ENCODE measurements around the gene DUSP28. TPM values are rescaled to one million over a fixed set of nuclear protein-coding genes. Genes with fewer than 3 reads are reported as not detected.

The DUSP28 gene
- total RNA-seq, 4 donors from 2014 or later, result 5.5 to 8.1 (median 7.4) TPM

DNA sequence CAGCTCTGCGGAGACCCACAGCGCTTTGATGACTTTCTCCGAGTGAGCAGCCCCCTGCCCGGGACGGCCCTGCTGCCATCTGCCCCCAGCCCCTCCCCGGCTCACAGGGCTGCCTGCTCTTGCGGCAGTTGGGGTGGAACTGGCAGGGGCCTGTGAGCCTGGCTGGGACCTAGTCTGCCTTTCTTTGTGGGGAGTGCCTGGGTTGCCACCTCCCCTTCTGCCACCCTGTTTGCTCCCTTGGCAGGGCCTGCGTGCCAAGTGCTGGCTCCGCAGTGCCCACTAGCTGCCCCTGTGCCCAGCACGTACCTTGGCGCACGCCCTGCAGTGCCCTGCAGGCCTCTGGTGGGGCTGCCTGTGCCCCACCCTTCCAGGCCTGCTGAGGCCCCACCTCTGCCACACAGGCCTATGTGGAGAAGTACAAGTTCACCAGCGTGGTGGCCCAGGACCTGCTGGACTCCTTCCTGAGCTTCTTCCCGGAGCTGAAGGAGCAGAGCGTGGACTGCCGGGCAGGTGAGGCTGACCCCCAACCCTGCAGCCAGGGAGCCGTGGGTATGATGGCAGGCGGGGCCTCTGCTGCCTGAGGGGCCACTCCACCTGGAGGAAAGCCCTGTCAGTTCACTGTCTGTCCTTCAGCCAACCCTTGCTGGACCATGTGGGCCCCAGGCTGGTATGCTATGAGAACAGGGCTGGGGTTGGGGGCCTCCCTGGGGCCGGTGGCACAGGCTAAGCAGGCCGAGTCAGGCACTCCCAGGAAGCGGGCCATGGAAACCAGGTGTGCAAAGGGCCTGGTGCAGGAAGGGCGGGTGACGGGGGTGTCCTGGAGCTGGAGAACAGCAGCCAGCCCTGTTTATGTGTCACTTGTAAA lies 15.2 kb downstream of the DUSP28 start:
- DNase-seq (ENCODE audit: low spot score in 2 of 2), result no peak
- 41 to 69% methylated on average over 16 to 22 of the region's 23 CpGs for WGBS, 2 donors
- H3K4me3 ChIP-seq (ENCODE audit: low read depth, poor library complexity, severe bottlenecking), result no peak overlapping the region
- intact Hi-C loops (cut with DNase I; ENCODE audit: low total_unique reads), result no loop called here
- TF ChIP-seq, protein P1, sequence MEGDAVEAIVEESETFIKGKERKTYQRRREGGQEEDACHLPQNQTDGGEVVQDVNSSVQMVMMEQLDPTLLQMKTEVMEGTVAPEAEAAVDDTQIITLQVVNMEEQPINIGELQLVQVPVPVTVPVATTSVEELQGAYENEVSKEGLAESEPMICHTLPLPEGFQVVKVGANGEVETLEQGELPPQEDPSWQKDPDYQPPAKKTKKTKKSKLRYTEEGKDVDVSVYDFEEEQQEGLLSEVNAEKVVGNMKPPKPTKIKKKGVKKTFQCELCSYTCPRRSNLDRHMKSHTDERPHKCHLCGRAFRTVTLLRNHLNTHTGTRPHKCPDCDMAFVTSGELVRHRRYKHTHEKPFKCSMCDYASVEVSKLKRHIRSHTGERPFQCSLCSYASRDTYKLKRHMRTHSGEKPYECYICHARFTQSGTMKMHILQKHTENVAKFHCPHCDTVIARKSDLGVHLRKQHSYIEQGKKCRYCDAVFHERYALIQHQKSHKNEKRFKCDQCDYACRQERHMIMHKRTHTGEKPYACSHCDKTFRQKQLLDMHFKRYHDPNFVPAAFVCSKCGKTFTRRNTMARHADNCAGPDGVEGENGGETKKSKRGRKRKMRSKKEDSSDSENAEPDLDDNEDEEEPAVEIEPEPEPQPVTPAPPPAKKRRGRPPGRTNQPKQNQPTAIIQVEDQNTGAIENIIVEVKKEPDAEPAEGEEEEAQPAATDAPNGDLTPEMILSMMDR (IDR thresholded peaks at IDR 0.05), result no peak
- no peak for TF ChIP-seq POLR2A (IDR thresholded peaks at IDR 0.05)

DNA sequence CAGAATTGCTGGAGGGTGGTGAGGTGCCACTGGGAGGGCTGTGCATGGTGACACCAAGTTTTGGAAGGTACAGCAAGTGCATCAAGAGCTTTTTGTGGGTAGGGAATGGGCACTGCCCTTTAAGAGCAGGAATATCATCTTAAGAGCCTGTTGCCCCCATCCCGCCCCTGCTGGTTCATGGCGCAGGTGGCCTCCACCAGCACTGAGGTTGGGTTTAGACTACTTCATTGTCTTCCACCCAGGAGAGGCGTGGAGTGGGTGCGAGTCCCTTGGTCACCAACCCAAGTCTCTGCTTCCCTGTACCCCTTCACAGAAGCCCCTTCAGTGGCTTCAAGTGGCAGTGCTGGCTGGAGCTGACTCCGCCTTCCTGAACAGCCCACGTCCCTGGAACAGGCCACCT lies 15.9 kb downstream of the DUSP28 start:
- no peak for DNase-seq (ENCODE audit: low spot score in 2 of 2)
- no peak for TF ChIP-seq POLR2A (IDR thresholded peaks at IDR 0.05)
- TF ChIP-seq, protein P1 (IDR thresholded peaks at IDR 0.05), result no peak
- WGBS, 2 donors, result 74 to 84% methylated on average over 5 to 6 of the region's 6 CpGs
- intact Hi-C loops (cut with DNase I; ENCODE audit: low total_unique reads), result no loop called here
- no peak overlapping the region for H3K4me3 ChIP-seq (ENCODE audit: low read depth, poor library complexity, severe bottlenecking)

DNA sequence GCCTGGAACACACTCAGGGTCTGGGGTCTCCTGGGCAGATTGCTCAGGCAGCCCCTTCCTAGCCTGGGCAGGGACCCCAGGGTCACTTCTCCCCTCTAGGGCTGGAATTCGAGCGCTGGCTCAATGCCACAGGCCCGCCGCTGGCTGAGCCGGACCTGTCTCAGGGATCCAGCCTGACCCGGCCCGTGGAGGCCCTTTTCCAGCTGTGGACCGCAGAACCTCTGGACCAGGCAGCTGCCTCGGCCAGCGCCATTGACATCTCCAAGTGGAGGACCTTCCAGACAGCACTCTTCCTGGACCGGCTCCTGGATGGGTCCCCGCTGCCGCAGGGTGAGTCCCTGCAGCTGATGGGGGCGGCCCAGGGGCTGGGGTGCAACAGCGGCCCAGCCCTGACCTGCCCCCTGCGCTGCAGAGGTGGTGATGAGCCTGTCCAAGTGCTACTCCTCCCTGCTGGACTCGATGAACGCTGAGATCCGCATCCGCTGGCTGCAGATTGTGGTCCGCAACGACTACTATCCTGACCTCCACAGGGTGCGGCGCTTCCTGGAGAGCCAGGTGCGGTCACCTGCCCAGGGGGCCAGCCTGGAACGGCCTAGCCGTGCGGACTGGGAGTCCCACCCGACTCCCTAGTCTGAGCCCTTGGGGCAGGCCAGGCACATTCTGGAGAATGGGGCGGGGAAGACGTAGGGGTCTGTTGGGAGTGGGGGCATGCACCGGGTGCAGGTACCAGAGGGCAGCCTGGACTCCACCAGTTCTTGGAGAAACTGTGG lies 16.5 kb downstream of the DUSP28 start:
- no peak for DNase-seq (ENCODE audit: low spot score in 2 of 2)
- intact Hi-C loops (cut with DNase I; ENCODE audit: low total_unique reads), result no loop called here
- WGBS, 2 donors, result 94 to 95% methylated on average over 26 to 32 of the region's 32 CpGs
- TF ChIP-seq POLR2A (IDR thresholded peaks at IDR 0.05), result no peak
- TF ChIP-seq, protein P1 (IDR thresholded peaks at IDR 0.05), result no peak
- H3K4me3 ChIP-seq (ENCODE audit: low read depth, poor library complexity, severe bottlenecking), result no peak overlapping the region

DNA sequence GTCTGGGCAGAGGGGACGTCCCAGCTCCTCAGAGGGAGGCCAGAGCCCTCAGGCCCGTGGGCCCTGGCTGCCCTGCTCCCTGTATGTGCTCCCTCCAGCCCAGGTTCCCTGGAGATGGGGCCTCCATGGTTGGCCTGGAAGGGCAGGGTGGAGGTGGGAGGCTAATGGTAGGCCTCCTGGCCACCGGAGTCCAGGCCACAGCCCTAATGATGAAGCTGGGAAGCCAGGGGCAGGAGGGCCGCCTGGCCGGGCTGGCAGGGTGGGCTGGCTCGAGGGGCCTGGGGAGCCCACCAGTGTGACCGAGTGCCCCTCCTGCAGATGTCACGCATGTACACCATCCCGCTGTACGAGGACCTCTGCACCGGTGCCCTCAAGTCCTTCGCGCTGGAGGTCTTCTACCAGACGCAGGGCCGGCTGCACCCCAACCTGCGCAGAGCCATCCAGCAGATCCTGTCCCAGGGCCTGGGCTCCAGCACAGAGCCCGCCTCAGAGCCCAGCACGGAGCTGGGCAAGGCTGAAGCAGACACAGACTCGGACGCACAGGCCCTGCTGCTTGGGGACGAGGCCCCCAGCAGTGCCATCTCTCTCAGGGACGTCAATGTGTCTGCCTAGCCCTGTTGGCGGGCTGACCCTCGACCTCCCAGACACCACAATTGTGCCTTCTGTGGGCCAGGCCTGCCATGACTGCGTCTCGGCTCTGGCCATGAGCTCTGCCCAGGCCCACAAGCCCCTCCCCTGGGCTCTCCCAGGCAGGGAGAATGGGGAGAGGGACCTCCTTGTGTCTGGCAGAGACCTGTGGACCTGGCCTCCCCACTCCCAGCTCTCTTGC lies 17.3 kb downstream of the DUSP28 start:
- no peak for DNase-seq (ENCODE audit: low spot score in 2 of 2)
- intact Hi-C loops (cut with DNase I; ENCODE audit: low total_unique reads), result no loop called here
- WGBS, 2 donors, result 72 to 84% methylated on average over 12 to 22 of the region's 26 CpGs
- no peak overlapping the region for H3K4me3 ChIP-seq (ENCODE audit: low read depth, poor library complexity, severe bottlenecking)
- no peak for TF ChIP-seq POLR2A (IDR thresholded peaks at IDR 0.05)
- TF ChIP-seq, protein P1 (IDR thresholded peaks at IDR 0.05), result no peak

DNA sequence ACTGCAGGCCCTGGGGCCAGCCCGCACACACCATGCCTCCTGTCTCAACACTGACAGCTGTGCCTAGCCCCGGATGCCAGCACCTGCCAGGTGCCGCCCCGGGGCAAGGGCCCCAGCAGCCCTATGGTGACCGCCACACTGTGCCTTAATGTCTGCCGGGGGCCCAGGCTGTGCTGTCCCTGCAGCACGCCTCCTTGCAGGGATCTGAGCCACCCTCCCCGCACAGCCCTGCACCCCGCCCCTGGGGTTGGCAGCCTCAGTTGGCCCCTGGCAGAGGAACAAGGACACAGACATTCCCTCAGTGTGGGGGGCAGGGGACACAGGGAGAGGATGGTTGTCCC lies 17.9 kb downstream of the DUSP28 start:
- DNase-seq (ENCODE audit: low spot score in 2 of 2), result no peak
- H3K4me3 ChIP-seq (ENCODE audit: low read depth, poor library complexity, severe bottlenecking), result no peak overlapping the region
- intact Hi-C loops (cut with DNase I; ENCODE audit: low total_unique reads), result no loop called here
- TF ChIP-seq, protein P1 (IDR thresholded peaks at IDR 0.05), result no peak
- no peak for TF ChIP-seq POLR2A (IDR thresholded peaks at IDR 0.05)
- WGBS, 2 donors, result 71 to 76% methylated on average over 6 to 9 of the region's 9 CpGs
